Measurements from ENCODE around the gene CELF4. TPM values are rescaled to one million over a fixed set of nuclear protein-coding genes. Genes with fewer than 3 reads are reported as not detected.

CELF4 gene
- total RNA-seq, 4 donors from 2014 or later: 0.16 to 0.59 TPM; not detected in 2

GRCh38 chr18:37442477-37442876 lies 123.1 kb downstream of the CELF4 start:
- no peak for DNase-seq (ENCODE audit: low spot score in 2 of 2)
- 82 to 90% methylated on average over 11 of the region's 11 CpGs for WGBS, 2 donors
- TF ChIP-seq CTCF (IDR thresholded peaks at IDR 0.05) (no peak), POLR2A (IDR thresholded peaks at IDR 0.05) (no peak)
- no peak overlapping the region for H3K4me3 ChIP-seq (ENCODE audit: low read depth, poor library complexity, severe bottlenecking)
- intact Hi-C loops (cut with DNase I; ENCODE audit: low total_unique reads): no loop called here

GRCh38 chr18:37441821-37442220 lies 123.8 kb downstream of the CELF4 start:
- no peak overlapping the region for H3K4me3 ChIP-seq (ENCODE audit: low read depth, poor library complexity, severe bottlenecking)
- no peak for DNase-seq (ENCODE audit: low spot score in 2 of 2)
- intact Hi-C loops (cut with DNase I; ENCODE audit: low total_unique reads): no loop called here
- TF ChIP-seq CTCF (IDR thresholded peaks at IDR 0.05): no peak
- no peak for TF ChIP-seq POLR2A (IDR thresholded peaks at IDR 0.05)
- 80 to 82% methylated on average over 11 of the region's 11 CpGs for WGBS, 2 donors

GRCh38 chr18:37440206-37440605 lies 125.4 kb downstream of the CELF4 start:
- WGBS, 2 donors: 64 to 70% methylated on average over 5 to 6 of the region's 6 CpGs
- TF ChIP-seq POLR2A (IDR thresholded peaks at IDR 0.05): no peak
- no peak for DNase-seq (ENCODE audit: low spot score in 2 of 2)
- H3K4me3 ChIP-seq (ENCODE audit: low read depth, poor library complexity, severe bottlenecking): no peak overlapping the region
- intact Hi-C loops (cut with DNase I; ENCODE audit: low total_unique reads): no loop called here

- DNase-seq (ENCODE audit: low spot score in 2 of 2): no peak
- intact Hi-C loops (cut with DNase I; ENCODE audit: low total_unique reads): no loop called here
- 55 to 56% methylated on average over 7 of the region's 7 CpGs for WGBS, 2 donors
- TF ChIP-seq POLR2A (IDR thresholded peaks at IDR 0.05) (no peak), CTCF (IDR thresholded peaks at IDR 0.05) (no peak)
- no peak overlapping the region for H3K4me3 ChIP-seq (ENCODE audit: low read depth, poor library complexity, severe bottlenecking)
Observed at GRCh38 chr18:37438417-37439180, 127.0 kb downstream of the CELF4 start.

- TF ChIP-seq POLR2A (IDR thresholded peaks at IDR 0.05) (no peak), CTCF (IDR thresholded peaks at IDR 0.05) (no peak)
- intact Hi-C loops (cut with DNase I; ENCODE audit: low total_unique reads): no loop called here
- no peak for DNase-seq (ENCODE audit: low spot score in 2 of 2)
- H3K4me3 ChIP-seq (ENCODE audit: low read depth, poor library complexity, severe bottlenecking): no peak overlapping the region
- 29 to 31% methylated on average over 15 of the region's 15 CpGs for WGBS, 2 donors
Observed at GRCh38 chr18:37435996-37436395, 129.6 kb downstream of the CELF4 start.

- intact Hi-C loops (cut with DNase I; ENCODE audit: low total_unique reads): no loop called here
- WGBS, 2 donors: 51 to 57% methylated on average over 5 of the region's 5 CpGs
- TF ChIP-seq CTCF (IDR thresholded peaks at IDR 0.05) (no peak), POLR2A (IDR thresholded peaks at IDR 0.05) (no peak)
- H3K4me3 ChIP-seq (ENCODE audit: low read depth, poor library complexity, severe bottlenecking): no peak overlapping the region
- DNase-seq (ENCODE audit: low spot score in 2 of 2): no peak
Observed at GRCh38 chr18:37435150-37435867, 130.3 kb downstream of the CELF4 start.

All from lower leg skin (tissue), 4 donors.